Activated T-helper 2 cell treated with anti-CD3 and anti-CD28 coated beads, Interferon-gamma antibody, Interleukin-2, Interleukin-4, amounts not matched to agents 10 μg/mL and 5 μg/mL and 100 μg/mL, durations not matched to agents 14 hours and 24 hours and 36 hours (primary cell): ENCODE results near the gene ZBTB37. TPM values are rescaled to one million over a fixed set of nuclear protein-coding genes. Genes with fewer than 3 reads are reported as not detected.
"Not testable (repeated sequence)": the region's sequence is repeated elsewhere in the genome, so short reads cannot be mapped to it uniquely, and the experiment has no call there.

Source experiments
- DNase-seq: peaks from one replicate; pipeline ENCODE4 v3.0.0; 2021; ENCODE audit warnings: low spot score
- H3K27ac Mint-ChIP-seq: one replicate; pipeline ENCODE4 v1.8.0; 2021; ENCODE audit warnings: mixed read lengths
- H3K27me3 Mint-ChIP-seq: one replicate; pipeline ENCODE4 v1.8.0; 2021; ENCODE audit warnings: low read depth, mixed read lengths
- H3K36me3 Mint-ChIP-seq: one replicate; pipeline ENCODE4 v1.8.0; 2021; ENCODE audit warnings: low read depth, mixed read lengths
- H3K4me1 Mint-ChIP-seq: one replicate; pipeline ENCODE4 v1.8.0; 2021; ENCODE audit warnings: low read depth, mixed read lengths
- H3K4me3 Mint-ChIP-seq: one replicate; pipeline ENCODE4 v1.8.0; 2021; ENCODE audit warnings: low read depth, mild to moderate bottlenecking, moderate library complexity, mixed read lengths
- H3K9me3 Mint-ChIP-seq: one replicate; pipeline ENCODE4 v1.8.0; 2021; ENCODE audit warnings: mixed read lengths
- intact Hi-C: fragments of 100-400 bp; cut with micrococcal nuclease; formaldehyde crosslinking; loops from one replicate; pipeline ENCODE4 v1.15.1; 2023
- total RNA-seq: library from RNA; stranded (reverse); gene quantifications from 2 replicates; pipeline ENCODE4 v1.2.3, GENCODE V29; 2022

ZBTB37 gene
- total RNA-seq, 1 donor from 2014 or later, result 8.8 TPM

DNA sequence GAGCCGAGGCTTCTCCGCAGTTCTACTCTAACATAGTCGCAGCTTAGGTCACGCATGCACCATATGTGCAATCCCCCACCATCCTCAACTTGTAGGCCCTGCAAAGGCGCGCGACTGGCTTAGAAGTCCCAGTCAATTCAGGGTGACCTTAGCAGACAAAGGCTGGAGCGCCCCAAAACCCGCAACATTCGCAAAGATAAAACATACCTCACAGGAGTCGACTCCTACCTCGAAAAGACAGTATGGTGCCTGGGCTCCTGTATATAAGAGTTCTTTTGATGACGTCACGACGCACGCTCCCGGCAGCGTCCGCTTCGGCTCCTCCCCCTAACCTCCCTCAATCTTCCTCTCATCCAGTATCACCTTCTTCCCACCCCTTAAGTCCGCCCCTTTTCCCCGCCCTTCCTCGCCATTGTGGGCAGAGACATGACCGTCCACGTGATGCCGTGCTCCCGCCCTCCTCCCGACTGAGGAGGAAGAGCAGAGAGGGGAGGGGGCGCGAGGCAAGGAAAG, 371 bp upstream of the ZBTB37 start, which contains the start of gene GAS5:
Gene GAS5, minus strand, starts transcription at position 237 of the 513 bp plus-strand sequence.
- Mint-ChIP-seq H3K4me1 (peaks cover 49% of the 10 kb centered on the region), H3K36me3 (peaks cover 71% of the 10 kb centered on the region), H3K9me3 (no peaks in the 10 kb centered on the region), H3K4me3 (peak within 1 kb of the TSS; percentile 98), H3K27ac (peak within 1 kb of the TSS; percentile 96), H3K27me3 (no peaks in the 10 kb centered on the region)
- intact Hi-C loops, result loop anchor here (1.0 to 10.0 kb wide), 10 partner anchors 44 to 1335 kb away; partner anchors contain the start of genes CACYBP, CENPL, DARS2 and PRDX6
- peak; percentile 99 for DNase-seq

DNA sequence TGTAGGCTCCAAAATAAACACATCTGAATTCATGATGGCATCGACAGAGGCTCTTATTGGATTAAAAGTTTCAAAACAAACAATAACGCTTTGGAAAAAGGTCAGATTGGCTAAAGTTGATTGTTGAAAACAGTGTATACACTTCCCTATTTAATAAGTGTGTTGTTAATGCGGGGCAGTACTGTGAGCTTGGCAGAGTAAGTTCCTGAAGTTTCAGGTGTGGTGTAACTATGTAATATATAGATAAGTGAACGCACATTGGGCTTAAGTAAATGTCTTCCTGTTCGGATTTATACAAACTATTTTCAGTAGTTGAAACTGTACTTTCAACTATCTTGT, 810 bp downstream of the ZBTB37 start:
- H3K27me3 Mint-ChIP-seq, result no peaks in the 10 kb centered on the region
- H3K4me1 Mint-ChIP-seq, result peaks cover 47% of the 10 kb centered on the region
- intact Hi-C loops, result loop anchor here (2.0 to 10.0 kb wide), 9 partner anchors 83 to 1336 kb away; partner anchors contain the start of genes CACYBP, PRDX6, RABGAP1L and RC3H1
- H3K9me3 Mint-ChIP-seq, result no peaks in the 10 kb centered on the region
- peak overlapping the region; percentile 98 for H3K4me3 Mint-ChIP-seq
- DNase-seq, result no peak
- peaks cover 65% of the 10 kb centered on the region for H3K36me3 Mint-ChIP-seq
- H3K27ac Mint-ChIP-seq, result peak overlapping the region; percentile 89

DNA sequence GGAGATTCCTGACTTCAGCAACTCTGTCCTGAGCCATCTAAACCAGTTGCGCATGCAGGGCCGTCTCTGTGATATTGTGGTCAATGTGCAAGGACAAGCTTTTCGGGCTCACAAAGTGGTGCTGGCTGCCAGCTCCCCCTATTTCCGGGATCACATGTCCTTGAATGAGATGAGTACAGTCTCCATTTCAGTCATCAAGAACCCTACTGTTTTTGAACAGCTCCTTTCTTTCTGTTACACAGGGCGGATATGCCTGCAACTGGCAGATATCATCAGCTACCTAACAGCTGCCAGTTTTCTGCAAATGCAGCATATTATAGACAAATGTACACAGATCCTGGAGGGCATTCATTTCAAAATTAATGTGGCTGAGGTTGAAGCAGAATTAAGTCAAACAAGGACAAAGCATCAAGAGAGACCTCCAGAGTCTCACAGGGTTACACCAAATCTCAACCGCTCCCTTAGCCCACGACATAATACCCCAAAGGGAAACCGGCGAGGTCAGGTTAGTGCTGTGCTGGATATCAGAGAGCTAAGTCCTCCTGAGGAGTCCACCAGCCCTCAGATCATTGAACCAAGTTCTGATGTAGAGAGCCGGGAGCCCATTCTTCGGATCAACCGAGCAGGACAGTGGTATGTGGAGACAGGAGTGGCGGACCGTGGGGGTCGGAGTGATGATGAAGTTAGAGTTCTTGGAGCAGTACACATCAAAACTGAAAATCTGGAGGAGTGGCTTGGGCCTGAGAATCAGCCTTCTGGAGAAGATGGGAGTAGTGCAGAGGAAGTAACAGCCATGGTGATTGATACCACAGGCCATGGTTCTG, 2.3 kb downstream of the ZBTB37 start:
- H3K27ac Mint-ChIP-seq, result peak overlapping the region; percentile 87
- no peaks in the 10 kb centered on the region for H3K27me3 Mint-ChIP-seq
- DNase-seq, result peak; percentile 37
- H3K36me3 Mint-ChIP-seq, result peaks cover 56% of the 10 kb centered on the region
- peaks cover 34% of the 10 kb centered on the region for H3K4me1 Mint-ChIP-seq
- no peaks in the 10 kb centered on the region for H3K9me3 Mint-ChIP-seq
- H3K4me3 Mint-ChIP-seq, result peak overlapping the region; percentile 63
- intact Hi-C loops, result no loop called here

DNA sequence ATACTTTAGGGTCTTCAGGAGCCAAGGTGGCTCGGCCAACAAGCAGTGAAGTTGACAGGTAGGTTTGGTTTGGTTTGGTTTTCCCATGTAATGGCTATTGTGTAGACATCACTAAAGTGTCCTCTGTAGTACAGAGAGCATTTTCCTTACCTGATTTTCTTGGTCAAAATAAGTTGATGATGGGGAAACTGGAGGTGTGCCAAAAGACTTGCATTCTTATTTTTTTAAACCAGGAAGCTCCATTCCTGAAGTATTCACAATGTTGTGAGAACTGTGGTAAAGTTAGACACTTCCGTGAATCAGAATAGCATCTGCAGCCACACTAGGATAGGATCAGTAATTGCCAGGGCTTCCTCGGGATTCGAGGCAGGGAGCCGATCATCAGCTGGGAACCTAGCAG, 2.9 kb downstream of the ZBTB37 start:
- Mint-ChIP-seq H3K4me3 (no peak overlapping the region), H3K9me3 (no peaks in the 10 kb centered on the region), H3K4me1 (peaks cover 32% of the 10 kb centered on the region), H3K27me3 (no peaks in the 10 kb centered on the region), H3K27ac (peak overlapping the region; percentile 87), H3K36me3 (peaks cover 55% of the 10 kb centered on the region)
- intact Hi-C loops, result no loop called here
- no peak for DNase-seq

DNA sequence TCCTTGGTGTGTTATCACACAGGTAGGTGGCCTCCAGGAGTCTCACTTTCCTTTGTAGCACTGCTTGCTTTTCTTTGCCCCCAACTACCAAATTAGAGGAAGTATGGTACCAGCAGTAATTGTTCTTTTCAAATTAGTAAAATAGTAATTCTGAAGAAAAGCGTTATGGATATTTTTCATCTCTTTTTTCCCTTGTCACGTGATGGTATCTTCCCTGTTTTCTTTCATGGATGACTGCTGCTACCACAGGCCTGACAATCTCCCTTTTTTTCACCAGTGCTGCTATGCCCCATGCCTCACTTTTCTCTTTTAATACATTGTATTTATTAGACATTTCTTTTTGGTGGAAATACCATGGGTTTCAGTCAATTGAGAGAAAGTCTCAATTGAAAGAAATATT, 3.3 kb downstream of the ZBTB37 start:
- Mint-ChIP-seq H3K27me3 (no peaks in the 10 kb centered on the region), H3K36me3 (peaks cover 52% of the 10 kb centered on the region), H3K4me1 (peaks cover 27% of the 10 kb centered on the region), H3K9me3 (no peaks in the 10 kb centered on the region), H3K27ac (peak overlapping the region; percentile 87), H3K4me3 (peak overlapping the region; percentile 18)
- intact Hi-C loops, result no loop called here
- no peak for DNase-seq

DNA sequence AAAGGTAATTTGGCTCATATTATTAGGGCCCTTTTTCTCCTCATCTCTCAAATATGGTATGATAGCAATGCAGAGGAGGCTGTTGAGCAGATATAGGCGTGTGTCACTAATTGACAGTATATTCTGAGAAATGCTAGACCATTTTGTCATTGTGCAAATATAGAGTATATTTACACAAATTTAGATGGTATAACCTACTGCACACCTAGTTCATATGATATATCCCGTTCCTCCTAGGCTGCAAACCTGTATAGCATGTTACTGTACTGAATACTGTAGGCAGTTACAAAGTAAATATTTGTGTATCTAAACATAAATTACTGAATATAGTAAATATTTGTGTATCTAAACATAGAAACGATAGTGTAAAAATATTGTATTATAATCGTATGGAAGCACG, 8.6 kb downstream of the ZBTB37 start:
- Mint-ChIP-seq H3K4me3 (no peak overlapping the region), H3K36me3 (peaks cover 39% of the 10 kb centered on the region)

DNA sequence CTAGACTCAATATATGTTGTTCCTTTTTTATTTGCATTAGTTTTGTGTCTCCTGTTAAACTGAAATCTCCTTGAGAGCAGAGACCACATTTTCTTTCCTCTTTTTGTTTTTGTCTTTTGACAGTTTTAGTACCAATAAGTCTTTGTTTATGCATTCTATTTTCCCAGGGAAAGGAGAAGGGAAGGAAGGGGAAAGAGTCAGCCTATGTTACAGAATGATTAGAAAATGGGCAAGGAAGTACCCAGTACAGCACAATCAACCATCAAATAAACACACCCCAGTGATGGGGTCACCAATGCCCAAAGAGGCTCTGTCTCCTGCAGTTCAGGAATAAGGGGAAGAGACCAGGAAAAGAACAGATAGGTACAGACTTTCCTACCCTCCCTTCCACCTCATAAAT, 10.1 kb downstream of the ZBTB37 start:
- no peaks in the 10 kb centered on the region for H3K9me3 Mint-ChIP-seq
- no peak overlapping the region for H3K4me3 Mint-ChIP-seq
- intact Hi-C loops, result no loop called here
- no peak for DNase-seq
- no peaks in the 10 kb centered on the region for H3K27me3 Mint-ChIP-seq
- H3K4me1 Mint-ChIP-seq, result no peaks in the 10 kb centered on the region
- no peak overlapping the region for H3K27ac Mint-ChIP-seq
- H3K36me3 Mint-ChIP-seq, result peaks cover 35% of the 10 kb centered on the region

More for the DNA sequence above, 8.6 kb downstream of the ZBTB37 start:
- H3K27me3 Mint-ChIP-seq, result no peaks in the 10 kb centered on the region
- H3K9me3 Mint-ChIP-seq, result no peaks in the 10 kb centered on the region
- no peak overlapping the region for H3K27ac Mint-ChIP-seq
- intact Hi-C loops, result no loop called here
- DNase-seq, result no peak
- peaks cover 2% of the 10 kb centered on the region for H3K4me1 Mint-ChIP-seq

DNA sequence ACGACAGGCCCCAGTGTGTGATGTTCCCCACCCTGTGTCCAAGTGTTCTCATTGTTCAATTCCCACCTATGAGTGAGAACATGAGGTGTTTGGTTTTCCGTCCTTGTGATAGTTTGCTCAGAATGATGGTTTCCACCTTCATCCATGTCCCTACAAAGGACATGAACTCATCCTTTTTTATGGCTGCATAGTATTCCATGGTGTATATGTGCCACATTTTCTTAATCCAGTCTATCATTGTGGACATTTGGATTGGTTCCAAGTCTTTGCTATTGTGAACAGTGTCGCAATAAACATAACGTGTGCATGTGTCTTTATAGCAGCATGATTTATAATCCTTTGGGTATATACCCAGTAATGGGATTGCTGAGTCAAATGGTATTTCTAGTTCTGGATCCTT, 12.9 kb downstream of the ZBTB37 start:
- H3K4me1 Mint-ChIP-seq, H3K27ac Mint-ChIP-seq, DNase-seq, H3K27me3 Mint-ChIP-seq, H3K4me3 Mint-ChIP-seq, H3K9me3 Mint-ChIP-seq, intact Hi-C loops: not testable (repeated sequence)
- peaks cover 25% of the 10 kb centered on the region for H3K36me3 Mint-ChIP-seq

DNA sequence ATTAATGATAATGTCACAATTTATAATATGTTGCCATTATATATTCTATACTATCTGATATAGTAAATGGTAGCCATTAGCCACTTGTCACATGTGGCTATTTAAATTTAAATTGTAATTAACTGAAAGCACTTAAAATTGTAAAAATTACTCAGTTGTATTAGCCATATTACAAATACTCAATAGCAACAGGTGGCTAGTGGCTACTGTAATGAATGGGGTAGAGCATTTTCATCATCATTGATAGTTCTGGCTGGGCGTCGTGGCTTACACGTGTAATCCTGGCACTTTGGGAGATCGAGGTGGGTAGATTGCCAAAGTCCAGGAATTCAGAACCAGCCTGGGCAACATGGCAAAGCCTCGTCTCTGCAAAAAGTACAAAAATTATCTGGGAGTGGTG, 16.5 kb downstream of the ZBTB37 start:
- Mint-ChIP-seq H3K27me3 (no peaks in the 10 kb centered on the region), H3K27ac (no peak overlapping the region), H3K4me1 (peaks cover 11% of the 10 kb centered on the region), H3K4me3 (no peak overlapping the region), H3K36me3 (peaks cover 28% of the 10 kb centered on the region), H3K9me3 (no peaks in the 10 kb centered on the region)
- DNase-seq, result no peak
- intact Hi-C loops, result no loop called here

DNA sequence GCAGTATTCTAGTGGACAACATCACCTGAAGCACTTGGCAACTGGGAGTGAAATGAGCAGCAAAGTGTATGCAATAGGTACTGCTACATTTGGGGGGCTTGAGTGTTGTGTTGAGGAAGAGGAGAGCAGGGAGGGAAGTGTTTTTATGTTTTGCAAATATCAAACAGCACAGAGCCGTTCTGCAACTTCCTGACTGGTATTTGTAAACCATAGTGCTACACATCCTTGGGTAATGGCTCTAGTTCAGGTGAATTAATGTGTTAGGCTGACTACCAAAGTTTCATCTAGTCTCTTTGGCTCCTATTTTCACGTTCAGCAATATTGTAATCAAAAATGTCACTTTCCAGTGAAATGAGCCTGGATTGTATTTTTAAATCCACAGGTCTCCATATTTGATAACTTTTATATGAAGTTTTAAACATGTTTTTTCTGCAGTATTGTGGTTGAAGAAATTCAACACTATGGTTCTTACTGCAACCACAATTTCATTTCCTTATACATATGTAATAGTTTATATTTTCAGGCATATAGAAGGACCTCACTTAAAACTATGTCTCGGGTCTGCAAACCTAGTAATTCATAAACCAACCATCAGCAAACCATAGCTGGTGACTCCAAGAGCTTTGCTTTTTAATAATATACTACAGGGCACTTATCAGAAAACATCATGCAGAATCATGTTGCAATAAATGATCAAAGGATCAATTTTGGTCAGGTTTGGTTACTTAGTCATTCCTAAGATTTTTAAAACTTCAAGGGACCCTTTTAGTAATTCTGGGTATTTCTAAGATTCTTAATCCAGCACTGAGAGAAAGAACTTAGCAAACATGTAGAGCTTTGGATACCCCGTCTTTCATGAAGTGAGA, 18.8 kb downstream of the ZBTB37 start:
- intact Hi-C loops, result no loop called here
- Mint-ChIP-seq H3K9me3 (no peaks in the 10 kb centered on the region), H3K36me3 (peaks cover 27% of the 10 kb centered on the region), H3K4me1 (peaks cover 11% of the 10 kb centered on the region), H3K27me3 (no peaks in the 10 kb centered on the region), H3K27ac (no peak overlapping the region), H3K4me3 (no peak overlapping the region)
- no peak for DNase-seq

DNA sequence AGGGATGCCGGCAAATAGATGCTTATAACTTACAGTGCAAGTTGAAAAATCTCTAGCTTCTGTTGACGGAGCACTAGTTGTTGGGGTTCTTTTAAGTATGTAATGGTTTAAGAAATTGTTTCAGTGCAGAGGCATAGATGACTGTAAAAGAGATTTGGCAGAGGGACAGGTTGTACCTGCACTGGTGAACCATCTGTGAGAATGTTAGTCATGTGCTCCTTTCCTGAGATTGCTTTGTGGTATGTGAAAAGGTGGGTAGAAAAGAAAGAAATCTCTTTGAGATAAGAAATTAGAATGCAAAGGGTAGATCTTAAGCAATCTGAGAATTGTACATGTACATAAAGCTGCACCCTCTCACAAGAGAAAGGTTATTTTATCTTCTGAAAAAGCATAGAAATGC, 19.4 kb downstream of the ZBTB37 start:
- Mint-ChIP-seq H3K4me3 (no peak overlapping the region), H3K27me3 (no peaks in the 10 kb centered on the region), H3K27ac (no peak overlapping the region), H3K9me3 (no peaks in the 10 kb centered on the region), H3K36me3 (peaks cover 31% of the 10 kb centered on the region), H3K4me1 (peaks cover 11% of the 10 kb centered on the region)
- intact Hi-C loops, result no loop called here
- no peak for DNase-seq

DNA sequence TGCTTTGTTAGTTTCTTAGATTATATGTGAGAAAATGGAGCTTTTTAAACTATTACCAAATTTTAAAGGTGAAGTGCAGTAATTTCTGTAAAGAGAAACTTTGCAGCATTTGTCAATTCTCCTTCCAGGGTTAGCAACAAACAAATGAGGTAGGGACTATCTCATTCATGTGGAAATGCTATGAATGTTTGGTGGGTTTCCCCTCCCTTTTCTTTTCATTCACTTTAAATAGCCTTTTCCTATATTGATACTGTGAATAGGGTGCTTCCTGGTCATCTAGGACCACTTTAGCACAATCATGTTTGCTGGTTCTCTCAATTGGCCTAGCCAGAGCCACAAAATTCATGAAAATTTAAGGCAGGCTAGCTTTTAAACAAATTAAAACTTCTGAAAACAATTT, 20.6 kb downstream of the ZBTB37 start:
- Mint-ChIP-seq H3K27me3 (no peaks in the 10 kb centered on the region), H3K4me1 (peaks cover 11% of the 10 kb centered on the region), H3K36me3 (peaks cover 31% of the 10 kb centered on the region), H3K27ac (no peak overlapping the region), H3K4me3 (no peak overlapping the region), H3K9me3 (no peaks in the 10 kb centered on the region)
- intact Hi-C loops, result no loop called here
- no peak for DNase-seq

DNA sequence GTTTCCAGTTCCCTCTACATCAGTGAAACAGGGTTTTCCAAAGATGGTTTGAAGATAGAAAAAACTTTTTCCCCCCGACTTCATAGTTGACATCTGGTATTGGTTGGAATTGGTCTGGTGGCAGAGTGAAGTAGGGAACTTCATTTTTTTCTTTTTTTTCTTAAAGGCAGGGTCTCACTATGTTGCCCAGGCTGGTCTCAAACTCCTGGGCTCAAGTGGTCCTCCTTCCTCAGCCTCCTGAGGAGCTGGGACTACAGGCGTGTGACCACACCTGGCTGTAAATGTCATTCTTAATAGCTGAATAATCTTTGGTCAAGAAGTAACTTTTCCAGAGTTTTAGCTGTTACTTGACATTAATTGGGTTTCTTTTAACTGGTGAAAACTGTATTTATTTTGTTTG, 21.7 kb downstream of the ZBTB37 start:
- H3K4me1 Mint-ChIP-seq, result peaks cover 11% of the 10 kb centered on the region
- no peak overlapping the region for H3K27ac Mint-ChIP-seq
- H3K36me3 Mint-ChIP-seq, result peaks cover 31% of the 10 kb centered on the region
- H3K27me3 Mint-ChIP-seq, result no peaks in the 10 kb centered on the region
- DNase-seq, result no peak
- no peaks in the 10 kb centered on the region for H3K9me3 Mint-ChIP-seq
- H3K4me3 Mint-ChIP-seq, result no peak overlapping the region
- intact Hi-C loops, result no loop called here
